K562 (cell line): Measurements from ENCODE around the gene AGPAT1. TPM values are rescaled to one million over a fixed set of nuclear protein-coding genes. Genes with fewer than 3 reads are reported as not detected.

Experiments used
- CCNT2 ChIP-seq: IDR thresholded peaks from 2 replicates; pipeline ENCODE4 v1.6.1; 2011; ENCODE audit warnings: borderline replicate concordance, low read depth, mild to moderate bottlenecking, moderate library complexity, mixed read lengths, low read length; ENCODE audit not compliant: insufficient read length; ENCODE audit errors: extremely low read depth
- EZH2 ChIP-seq: IDR thresholded peaks from 2 replicates; pipeline ENCODE4 v1.6.1; 2012; ENCODE audit warnings: low read depth, mild to moderate bottlenecking, inconsistent platforms, low read length, borderline replicate concordance
- FOXM1 ChIP-seq, 2 experiments: fragments of 450-650 bp in 1 of 2; sonication (generic) in 1 of 2; formaldehyde crosslinking in 1 of 2; IDR thresholded peaks; 2 replicates each; pipeline versions ENCODE4 v1.6.1 to v1.9.0; 2017 to 2022; ENCODE audit warnings: low read depth in 2 of 2, mild to moderate bottlenecking in 2 of 2, missing genetic modification reagents in 1 of 2, moderate library complexity in 1 of 2
- GABPB2 ChIP-seq: fragments of 250-450 bp; sonication (Bioruptor Pico); conservative IDR thresholded peaks from 2 replicates; pipeline ENCODE4 v1.5.1; 2021; ENCODE audit warnings: mild to moderate bottlenecking
- KLF10 ChIP-seq: fragments of 250-450 bp; sonication (Bioruptor Pico); IDR thresholded peaks from 2 replicates; pipeline ENCODE4 v1.6.1; 2021; ENCODE audit warnings: matching md5 sums
- LARP7 ChIP-seq: fragments of 450-650 bp; IDR thresholded peaks from 2 replicates; pipeline ENCODE4 v1.6.1; 2016
- LCOR ChIP-seq: sonication (generic); formaldehyde crosslinking; IDR thresholded peaks from 2 replicates; pipeline ENCODE4 v1.8.0; 2022; ENCODE audit warnings: mild to moderate bottlenecking, missing genetic modification reagents
- PCBP1 ChIP-seq: fragments of 200-400 bp; formaldehyde crosslinking; IDR thresholded peaks from 2 replicates; pipeline ENCODE4 v1.6.1; 2018; ENCODE audit warnings: mild to moderate bottlenecking, low read depth, low read length; ENCODE audit not compliant: poor library complexity, severe bottlenecking
- SETDB1 ChIP-seq: IDR thresholded peaks from one replicate; pipeline ENCODE4 v1.6.1; 2012; ENCODE audit warnings: low read length, control low read depth, inconsistent platforms
- SPI1 ChIP-seq: IDR thresholded peaks from 2 replicates; pipeline ENCODE4 v1.6.1; 2011; ENCODE audit warnings: low read depth, low read length, control low read depth, borderline replicate concordance
- SRSF9 ChIP-seq: fragments of 200-400 bp; formaldehyde crosslinking; IDR thresholded peaks from 2 replicates; pipeline ENCODE4 v1.6.1; 2017; ENCODE audit warnings: low read depth, low read length, borderline replicate concordance
- TAF15 ChIP-seq: fragments of 200-400 bp; formaldehyde crosslinking; IDR thresholded peaks from 2 replicates; pipeline ENCODE4 v1.6.1; 2017; ENCODE audit warnings: mild to moderate bottlenecking, low read depth, low read length, moderate library complexity
- TCF7 ChIP-seq: sonication (generic); IDR thresholded peaks from 2 replicates; pipeline ENCODE4 v1.6.1; 2016; ENCODE audit warnings: antibody characterized with exemption, borderline replicate concordance
- TOE1 ChIP-seq, 2 experiments: fragments of 450-650 bp in 1 of 2; sonication (generic) in 1 of 2; formaldehyde crosslinking in 1 of 2; IDR thresholded peaks; 2 replicates each; pipeline versions ENCODE4 v1.7.1 to v1.8.0; 2016 to 2022; ENCODE audit warnings: borderline replicate concordance in 2 of 2, mild to moderate bottlenecking in 2 of 2, antibody characterized with exemption in 1 of 2, inconsistent platforms in 1 of 2, low read depth in 1 of 2, missing genetic modification reagents in 1 of 2, moderate library complexity in 1 of 2
- TSC22D4 ChIP-seq: fragments of 450-650 bp; IDR thresholded peaks from 2 replicates; pipeline ENCODE4 v1.6.1; 2016; ENCODE audit warnings: missing genetic modification characterization, missing biosample characterization, control low read depth
- WHSC1 ChIP-seq: IDR thresholded peaks from one replicate; pipeline ENCODE4 v1.6.1; 2012; ENCODE audit warnings: low read length, control low read depth, inconsistent platforms
- ZBED1 ChIP-seq: IDR thresholded peaks from 2 replicates; pipeline ENCODE4 v1.6.1; 2014
- ZNF232 ChIP-seq: sonication (generic); formaldehyde crosslinking; IDR thresholded peaks from 2 replicates; pipeline ENCODE4 v1.8.0; 2022; ENCODE audit warnings: mild to moderate bottlenecking, missing genetic modification reagents
- ZNF253 ChIP-seq: fragments of 250-450 bp; sonication (Bioruptor Pico); conservative IDR thresholded peaks from 2 replicates; pipeline ENCODE4 v1.6.1; 2021; ENCODE audit warnings: mild to moderate bottlenecking
- ZNF3 ChIP-seq: fragments of 250-450 bp; sonication (Bioruptor Pico); IDR thresholded peaks from 2 replicates; pipeline ENCODE4 v1.5.0; 2021; ENCODE audit warnings: mild to moderate bottlenecking, moderate library complexity
- polyA plus RNA-seq, 8 experiments: library from polyadenylated mRNA; depleted of rRNA in 4 of 8; stranded (reverse) in 5 of 8; unstranded in 3 of 8; fragments of >200 nt; fragmentation: Nextera tagmentation in 2 of 8; fragmentation: Illumina TruSeq in 1 of 8; extraction: Ambion mirVana in 2 of 8; extraction: Trizol in 1 of 8; gene quantifications; 2 replicates each; pipeline versions ENCODE4 v1.2.1 to v1.2.3, GENCODE V29; 2011 to 2014; ENCODE audit warnings: inconsistent platforms in 1 of 8, missing spikeins in 1 of 8
- total RNA-seq, 7 experiments: library from RNA; depleted of rRNA in 6 of 7; stranded (reverse); fragments of >200 nt in 6 of 7; fragmentation: Illumina TruSeq in 2 of 7; extraction: Trizol in 2 of 7; gene quantifications; 2 replicates each; pipeline versions ENCODE4 v1.2.1 to v1.2.3, GENCODE V29; 2011 to 2021; ENCODE audit warnings: low replicate concordance in 1 of 7
- TF ChIP-seq, protein P1 (sequence below): IDR thresholded peaks from 2 replicates; pipeline ENCODE4 v1.6.1; 2012; ENCODE audit warnings: low read depth, low read length, improper control_type of control experiment, borderline replicate concordance
- TF ChIP-seq, protein P2 (sequence below): fragments of 450-650 bp; formaldehyde crosslinking; IDR thresholded peaks from 2 replicates; pipeline ENCODE4 v1.4.0; 2022; ENCODE audit warnings: missing genetic modification characterization
- TF ChIP-seq, protein P3 (sequence below): sonication (generic); formaldehyde crosslinking; IDR thresholded peaks from 2 replicates; pipeline ENCODE4 v1.8.0; 2022; ENCODE audit warnings: missing genetic modification reagents, mild to moderate bottlenecking, borderline replicate concordance

AGPAT1 gene
- total and polyA plus RNA-seq, 9 of the 15 experiments (the other 6 are each of a cell fraction or from before 2014, with no cell fraction given), result 37.9 to 176 (median 69.4) TPM

DNA sequence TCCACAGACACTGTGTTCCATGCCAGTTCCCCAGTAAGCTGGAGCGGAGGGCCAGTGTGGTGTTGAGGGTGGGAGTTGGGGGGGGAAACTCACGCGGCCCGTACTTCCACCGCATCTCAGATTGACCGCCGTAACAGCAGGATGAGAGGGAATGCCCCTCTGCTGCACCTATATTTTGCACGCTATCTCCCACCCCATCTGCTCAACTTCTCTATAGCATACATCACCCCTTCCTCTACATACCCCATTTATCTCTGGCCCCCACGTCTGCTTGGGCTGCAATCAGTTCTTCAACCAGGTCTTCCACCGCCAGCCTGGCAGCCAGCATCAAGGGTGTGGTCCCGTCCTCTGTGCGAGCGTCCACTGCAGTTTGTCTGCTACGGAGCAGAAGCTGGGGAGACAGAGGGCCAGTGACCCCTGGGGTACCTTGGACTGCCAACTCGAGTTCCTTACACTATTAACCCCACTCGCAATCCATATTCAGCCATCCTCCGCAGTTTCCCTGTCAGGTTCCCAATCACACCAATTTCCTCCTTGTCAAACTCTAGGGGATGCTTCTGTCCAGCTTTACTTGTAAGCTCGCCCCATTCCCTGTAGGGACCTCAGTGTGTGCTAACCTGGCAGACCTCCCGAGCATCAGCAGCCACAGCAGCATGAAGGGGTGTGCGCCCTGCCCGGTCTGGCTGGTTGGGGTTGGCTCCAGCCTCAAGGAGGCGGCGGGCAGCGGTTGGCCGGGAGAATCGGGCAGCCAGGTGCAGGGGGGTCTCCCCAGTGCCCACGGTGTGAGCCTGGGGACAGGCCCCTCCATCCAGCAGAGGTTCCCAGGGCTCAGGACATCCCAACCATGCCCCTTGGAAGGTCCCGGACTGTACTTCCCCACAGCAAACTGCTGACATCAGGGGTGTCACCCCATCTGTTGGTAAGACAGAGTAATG lies 21.1 kb upstream of the AGPAT1 start (continued):
- TF ChIP-seq, protein P1, sequence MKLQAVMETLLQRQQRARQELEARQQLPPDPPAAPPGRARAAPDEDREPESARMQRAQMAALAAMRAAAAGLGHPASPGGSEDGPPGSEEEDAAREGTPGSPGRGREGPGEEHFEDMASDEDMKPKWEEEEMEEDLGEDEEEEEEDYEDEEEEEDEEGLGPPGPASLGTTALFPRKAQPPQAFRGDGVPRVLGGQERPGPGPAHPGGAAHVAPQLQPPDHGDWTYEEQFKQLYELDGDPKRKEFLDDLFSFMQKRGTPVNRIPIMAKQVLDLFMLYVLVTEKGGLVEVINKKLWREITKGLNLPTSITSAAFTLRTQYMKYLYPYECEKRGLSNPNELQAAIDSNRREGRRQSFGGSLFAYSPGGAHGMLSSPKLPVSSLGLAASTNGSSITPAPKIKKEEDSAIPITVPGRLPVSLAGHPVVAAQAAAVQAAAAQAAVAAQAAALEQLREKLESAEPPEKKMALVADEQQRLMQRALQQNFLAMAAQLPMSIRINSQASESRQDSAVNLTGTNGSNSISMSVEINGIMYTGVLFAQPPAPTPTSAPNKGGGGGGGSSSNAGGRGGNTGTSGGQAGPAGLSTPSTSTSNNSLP, result no peak
- TF ChIP-seq KLF10 (no peak), TAF15 (no peak), FOXM1 (IDR thresholded peaks at IDR 0.05; ENCODE audit: low read depth) (no peak), FOXM1 (CRISPR knock-in tag; IDR thresholded peaks at IDR 0.05; ENCODE audit: low read depth) (no peak), ZNF253 (CRISPR knock-in tag) (no peak), PCBP1 (no peak), EZH2 (no peak), SETDB1 (no peak), LARP7 (no peak), TCF7 (no peak), TOE1 (IDR thresholded peaks at IDR 0.05; ENCODE audit: borderline replicate concordance) (no peak), TOE1 (CRISPR knock-in tag; IDR thresholded peaks at IDR 0.05; ENCODE audit: borderline replicate concordance, low read depth) (no peak), ZBED1 (no peak), ZNF3 (CRISPR knock-in tag) (no peak), SRSF9 (no peak), CCNT2 (no peak), GABPB2 (CRISPR knock-in tag) (no peak), TSC22D4 (tag) (no peak), SPI1 (peak; percentile 46; the same call in 1 of the 2 replicates), ZNF232 (CRISPR knock-in tag) (peak; percentile 12; the same call in 1 of the 2 replicates), WHSC1 (no peak), LCOR (no peak; the same call in 1 of the 2 replicates)
- TF ChIP-seq, protein P2, sequence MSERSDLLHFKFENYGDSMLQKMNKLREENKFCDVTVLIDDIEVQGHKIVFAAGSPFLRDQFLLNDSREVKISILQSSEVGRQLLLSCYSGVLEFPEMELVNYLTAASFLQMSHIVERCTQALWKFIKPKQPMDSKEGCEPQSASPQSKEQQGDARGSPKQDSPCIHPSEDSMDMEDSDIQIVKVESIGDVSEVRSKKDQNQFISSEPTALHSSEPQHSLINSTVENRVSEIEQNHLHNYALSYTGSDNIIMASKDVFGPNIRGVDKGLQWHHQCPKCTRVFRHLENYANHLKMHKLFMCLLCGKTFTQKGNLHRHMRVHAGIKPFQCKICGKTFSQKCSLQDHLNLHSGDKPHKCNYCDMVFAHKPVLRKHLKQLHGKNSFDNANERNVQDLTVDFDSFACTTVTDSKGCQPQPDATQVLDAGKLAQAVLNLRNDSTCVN (CRISPR knock-in tag), result no peak
- TF ChIP-seq, protein P3, sequence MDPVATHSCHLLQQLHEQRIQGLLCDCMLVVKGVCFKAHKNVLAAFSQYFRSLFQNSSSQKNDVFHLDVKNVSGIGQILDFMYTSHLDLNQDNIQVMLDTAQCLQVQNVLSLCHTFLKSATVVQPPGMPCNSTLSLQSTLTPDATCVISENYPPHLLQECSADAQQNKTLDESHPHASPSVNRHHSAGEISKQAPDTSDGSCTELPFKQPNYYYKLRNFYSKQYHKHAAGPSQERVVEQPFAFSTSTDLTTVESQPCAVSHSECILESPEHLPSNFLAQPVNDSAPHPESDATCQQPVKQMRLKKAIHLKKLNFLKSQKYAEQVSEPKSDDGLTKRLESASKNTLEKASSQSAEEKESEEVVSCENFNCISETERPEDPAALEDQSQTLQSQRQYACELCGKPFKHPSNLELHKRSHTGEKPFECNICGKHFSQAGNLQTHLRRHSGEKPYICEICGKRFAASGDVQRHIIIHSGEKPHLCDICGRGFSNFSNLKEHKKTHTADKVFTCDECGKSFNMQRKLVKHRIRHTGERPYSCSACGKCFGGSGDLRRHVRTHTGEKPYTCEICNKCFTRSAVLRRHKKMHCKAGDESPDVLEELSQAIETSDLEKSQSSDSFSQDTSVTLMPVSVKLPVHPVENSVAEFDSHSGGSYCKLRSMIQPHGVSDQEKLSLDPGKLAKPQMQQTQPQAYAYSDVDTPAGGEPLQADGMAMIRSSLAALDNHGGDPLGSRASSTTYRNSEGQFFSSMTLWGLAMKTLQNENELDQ (CRISPR knock-in tag), result no peak; the same call in 1 of the 2 replicates
